ENCODE data around the gene PDIA4. TPM values are rescaled to one million over a fixed set of nuclear protein-coding genes. Genes with fewer than 3 reads are reported as not detected.

The PDIA4 gene
- total and polyA plus RNA-seq, 2 of the 8 experiments (the other 6 are each of a cell fraction or from before 2014, with no cell fraction given), result 119 to 303 TPM

DNA sequence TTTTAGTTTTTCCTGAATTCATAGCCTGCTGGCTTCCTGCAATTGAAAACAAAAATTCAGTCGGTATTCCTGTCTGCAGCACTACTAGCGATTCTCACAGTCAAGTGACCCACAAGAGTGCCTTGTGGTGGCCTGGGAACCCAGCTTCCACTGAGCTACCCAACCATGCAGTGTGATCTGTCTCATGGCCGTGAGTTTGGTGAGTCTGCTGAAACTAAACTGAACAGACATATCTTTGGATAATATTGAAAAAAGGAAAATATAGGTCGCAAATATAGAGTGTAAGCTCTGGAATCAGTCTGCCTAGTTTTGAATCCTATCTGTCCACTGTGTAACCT lies 44.1 kb upstream of the PDIA4 start (continued):
- TF ChIP-seq, protein P1, sequence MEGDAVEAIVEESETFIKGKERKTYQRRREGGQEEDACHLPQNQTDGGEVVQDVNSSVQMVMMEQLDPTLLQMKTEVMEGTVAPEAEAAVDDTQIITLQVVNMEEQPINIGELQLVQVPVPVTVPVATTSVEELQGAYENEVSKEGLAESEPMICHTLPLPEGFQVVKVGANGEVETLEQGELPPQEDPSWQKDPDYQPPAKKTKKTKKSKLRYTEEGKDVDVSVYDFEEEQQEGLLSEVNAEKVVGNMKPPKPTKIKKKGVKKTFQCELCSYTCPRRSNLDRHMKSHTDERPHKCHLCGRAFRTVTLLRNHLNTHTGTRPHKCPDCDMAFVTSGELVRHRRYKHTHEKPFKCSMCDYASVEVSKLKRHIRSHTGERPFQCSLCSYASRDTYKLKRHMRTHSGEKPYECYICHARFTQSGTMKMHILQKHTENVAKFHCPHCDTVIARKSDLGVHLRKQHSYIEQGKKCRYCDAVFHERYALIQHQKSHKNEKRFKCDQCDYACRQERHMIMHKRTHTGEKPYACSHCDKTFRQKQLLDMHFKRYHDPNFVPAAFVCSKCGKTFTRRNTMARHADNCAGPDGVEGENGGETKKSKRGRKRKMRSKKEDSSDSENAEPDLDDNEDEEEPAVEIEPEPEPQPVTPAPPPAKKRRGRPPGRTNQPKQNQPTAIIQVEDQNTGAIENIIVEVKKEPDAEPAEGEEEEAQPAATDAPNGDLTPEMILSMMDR (IDR thresholded peaks at IDR 0.05; ENCODE audit: control extremely low read depth in 1 of 3, insufficient read depth in 1 of 3, low read depth in 1 of 3, low read length in 3 of 3), result no peak
- no peak for TF ChIP-seq FOSL1 (IDR thresholded peaks at IDR 0.05; ENCODE audit: insufficient read depth, low read depth, low read length)
